Transverse colon (tissue), 4 donors: ENCODE measurements around the gene TNN. TPM values are rescaled to one million over a fixed set of nuclear protein-coding genes. Genes with fewer than 3 reads are reported as not detected.

ENCODE experiments used
- DNase-seq: peaks from one replicate; pipeline ENCODE4 v3.0.0-alpha.2; 2019
- H3K27ac ChIP-seq, 4 donors: fragments of 200-600 bp; sonication (generic); 2 replicates each; pipeline ENCODE4 v1.5.1; 2016 to 2018; ENCODE audit warnings: inconsistent platforms in 4 of 4
- H3K27me3 ChIP-seq: fragments of 200-600 bp; sonication (generic); 2 replicates; pipeline ENCODE4 v1.5.1; 2017; ENCODE audit warnings: inconsistent platforms
- H3K36me3 ChIP-seq, 4 donors: fragments of 200-600 bp; sonication (generic); 2 replicates each; pipeline ENCODE4 v1.5.1; 2017 to 2019; ENCODE audit warnings: inconsistent platforms in 4 of 4
- H3K4me1 ChIP-seq, 4 donors: fragments of 200-600 bp; sonication (generic); 2 replicates each; pipeline ENCODE4 v1.5.1; 2017 to 2020; ENCODE audit warnings: inconsistent platforms in 4 of 4
- H3K4me3 ChIP-seq, 4 donors: fragments of 200-600 bp; sonication (generic); 1 replicate in 1 of 4; 2 replicates in 3 of 4; pipeline versions ENCODE4 v1.5.1 to v1.6.1; 2017 to 2019; ENCODE audit warnings: inconsistent platforms in 4 of 4
- H3K9me3 ChIP-seq, 2 donors: fragments of 200-600 bp; sonication (generic); 2 replicates each; pipeline ENCODE4 v1.5.1; 2017 to 2019; ENCODE audit warnings: inconsistent platforms in 2 of 2
- EP300 ChIP-seq: sonication (generic); formaldehyde crosslinking; IDR thresholded peaks from one replicate; pipeline ENCODE4 v1.6.1; 2017; ENCODE audit warnings: antibody characterized with exemption, low read depth
- POLR2A ChIP-seq: fragments of 450-650 bp; IDR thresholded peaks from one replicate; pipeline ENCODE4 v1.6.1; 2016; ENCODE audit warnings: antibody characterized with exemption, mild to moderate bottlenecking, moderate library complexity
- POLR2AphosphoS5 ChIP-seq, 3 donors: sonication (generic); formaldehyde crosslinking; IDR thresholded peaks; one replicate each; pipeline ENCODE4 v1.6.1; 2016; ENCODE audit warnings: antibody characterized with exemption in 3 of 3
- WGBS, 2 donors: methylation state at CpG; one replicate each; pipeline ENCODE4 v1.1.5; 2018; ENCODE audit warnings: low coverage in 1 of 2; 5-methylcytosine and 5-hydroxymethylcytosine counted together
- in situ Hi-C, 4 donors: fragments of 200-750 bp; cut with MboI; loops; one replicate each; pipeline versions ENCODE4 v1.15.0 to v1.15.1; 2017; ENCODE audit warnings: low sequenced_read_pairs in 3 of 4, low pct_ligation_motif_present in 1 of 4, low pct_unique_long_range_greater_than_20kb in 1 of 4
- intact Hi-C: fragments of 100-400 bp; cut with DNase I; formaldehyde crosslinking; loops from one replicate; pipeline ENCODE4 v1.15.1; 2023; ENCODE audit warnings: low total_unique reads
- total RNA-seq, 4 donors: library from RNA; depleted of rRNA; stranded (reverse); fragments of >200 nt; gene quantifications; one replicate each; pipeline ENCODE4 v1.1.0, GENCODE V29; 2016
- TF ChIP-seq, protein P1 (sequence below), 5 experiments: fragments of 200-600 bp in 3 of 5; fragments of 450-650 bp in 2 of 5; sonication (generic) in 3 of 5; IDR thresholded peaks; 1 replicate in 2 of 5; 2 replicates in 3 of 5; pipeline ENCODE4 v1.5.1; 2016 to 2017; ENCODE audit warnings: antibody characterized with exemption in 5 of 5, inconsistent platforms in 3 of 5, mild to moderate bottlenecking in 2 of 5, moderate library complexity in 1 of 5

TNN gene
- total RNA-seq, 4 donors from 2014 or later = 0.14 TPM; not detected in 3

DNA sequence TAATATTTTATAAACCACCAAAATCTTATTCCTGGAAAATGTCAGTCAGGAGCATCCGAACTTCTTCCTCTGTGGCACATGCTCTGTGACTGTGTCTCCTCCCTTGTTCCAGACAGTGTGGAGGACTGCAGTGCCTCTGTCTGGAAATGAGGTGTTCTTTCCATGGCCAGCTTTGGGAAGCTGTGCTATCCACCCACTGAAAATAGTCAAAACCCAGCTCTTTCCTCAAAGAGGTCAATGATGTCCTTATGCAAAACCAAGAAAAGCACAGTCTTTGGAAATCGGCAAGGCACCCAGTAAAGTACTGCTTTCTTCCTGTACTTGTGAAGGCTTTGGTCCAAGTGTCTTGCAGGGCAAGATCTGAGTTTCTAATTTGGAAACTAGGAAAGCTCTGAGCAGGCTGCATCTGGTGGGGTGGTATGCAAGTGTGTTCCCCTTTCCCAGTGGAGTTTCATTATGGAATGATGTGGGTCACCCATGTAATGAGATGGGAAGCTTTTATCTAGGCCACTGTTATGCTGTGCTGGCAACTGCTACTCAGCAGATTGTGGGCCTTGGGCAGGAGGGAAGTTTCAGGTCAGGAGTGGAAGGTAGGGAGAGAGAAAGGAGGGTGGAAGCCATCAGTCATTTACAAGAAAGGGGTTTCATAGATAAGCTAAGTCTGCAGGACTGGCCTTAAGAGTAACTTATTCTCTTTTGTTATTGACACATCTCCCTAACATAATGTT is 119.0 kb downstream of the TNN start:
- Histone ChIP-seq H3K27ac (no peak overlapping the region), H3K9me3 (no peaks in the 10 kb centered on the region), H3K27me3 (no peaks in the 10 kb centered on the region), H3K4me3 (no peak overlapping the region), H3K4me1 (peaks cover 0 to 52% (median 13%) of the 10 kb centered on the region in 4 donors), H3K36me3 (no peaks in the 10 kb centered on the region)
- WGBS, 2 donors = 88% methylated on average over 2 of the region's 2 CpGs; no CpG with 5 or more reads in 1 of the 2 donors
- DNase-seq = no peak
- in situ Hi-C loops (no loop called here), intact Hi-C loops (no loop called here)
- TF ChIP-seq POLR2A = no peak
- TF ChIP-seq, protein P1, sequence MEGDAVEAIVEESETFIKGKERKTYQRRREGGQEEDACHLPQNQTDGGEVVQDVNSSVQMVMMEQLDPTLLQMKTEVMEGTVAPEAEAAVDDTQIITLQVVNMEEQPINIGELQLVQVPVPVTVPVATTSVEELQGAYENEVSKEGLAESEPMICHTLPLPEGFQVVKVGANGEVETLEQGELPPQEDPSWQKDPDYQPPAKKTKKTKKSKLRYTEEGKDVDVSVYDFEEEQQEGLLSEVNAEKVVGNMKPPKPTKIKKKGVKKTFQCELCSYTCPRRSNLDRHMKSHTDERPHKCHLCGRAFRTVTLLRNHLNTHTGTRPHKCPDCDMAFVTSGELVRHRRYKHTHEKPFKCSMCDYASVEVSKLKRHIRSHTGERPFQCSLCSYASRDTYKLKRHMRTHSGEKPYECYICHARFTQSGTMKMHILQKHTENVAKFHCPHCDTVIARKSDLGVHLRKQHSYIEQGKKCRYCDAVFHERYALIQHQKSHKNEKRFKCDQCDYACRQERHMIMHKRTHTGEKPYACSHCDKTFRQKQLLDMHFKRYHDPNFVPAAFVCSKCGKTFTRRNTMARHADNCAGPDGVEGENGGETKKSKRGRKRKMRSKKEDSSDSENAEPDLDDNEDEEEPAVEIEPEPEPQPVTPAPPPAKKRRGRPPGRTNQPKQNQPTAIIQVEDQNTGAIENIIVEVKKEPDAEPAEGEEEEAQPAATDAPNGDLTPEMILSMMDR (IDR thresholded peaks at IDR 0.05) = no peak
- TF ChIP-seq POLR2AphosphoS5 (IDR thresholded peaks at IDR 0.05) = no peak

DNA sequence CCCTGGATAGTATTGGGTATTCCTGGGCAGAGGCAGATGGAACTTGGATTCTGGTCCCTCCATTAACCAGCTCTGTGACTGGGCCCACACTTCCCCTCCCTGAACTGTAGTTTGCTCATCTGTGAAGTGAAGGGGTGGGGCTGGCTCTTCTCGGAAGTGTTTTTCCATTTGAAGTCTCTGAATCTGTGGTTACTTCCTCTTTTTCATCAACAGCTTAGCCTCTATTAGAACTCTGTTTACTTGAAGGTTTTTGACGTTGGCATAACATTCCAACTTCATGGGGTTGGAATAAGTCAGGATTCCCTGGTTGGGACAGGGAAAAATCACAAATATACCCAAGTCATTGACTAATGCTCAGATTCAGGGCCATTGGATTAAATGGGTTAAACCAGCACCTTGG is 121.3 kb downstream of the TNN start:
- Histone ChIP-seq H3K36me3 (no peaks in the 10 kb centered on the region), H3K27me3 (no peaks in the 10 kb centered on the region), H3K27ac (peak overlapping the region; percentile 41 to 68 (median 48)), H3K4me1 (peaks cover 0 to 60% (median 21%) of the 10 kb centered on the region in 4 donors), H3K4me3 (no peak overlapping the region), H3K9me3 (no peaks in the 10 kb centered on the region)
- TF ChIP-seq POLR2AphosphoS5 (IDR thresholded peaks at IDR 0.05) (no peak), POLR2A (no peak), EP300 (no peak)
- TF ChIP-seq, protein P1 (IDR thresholded peaks at IDR 0.05) = no peak
- in situ Hi-C loops = no loop called here
- peak; percentile 52 for DNase-seq
- intact Hi-C loops = no loop called here
- WGBS, 2 donors = 31 to 33% methylated on average over 2 of the region's 2 CpGs

DNA sequence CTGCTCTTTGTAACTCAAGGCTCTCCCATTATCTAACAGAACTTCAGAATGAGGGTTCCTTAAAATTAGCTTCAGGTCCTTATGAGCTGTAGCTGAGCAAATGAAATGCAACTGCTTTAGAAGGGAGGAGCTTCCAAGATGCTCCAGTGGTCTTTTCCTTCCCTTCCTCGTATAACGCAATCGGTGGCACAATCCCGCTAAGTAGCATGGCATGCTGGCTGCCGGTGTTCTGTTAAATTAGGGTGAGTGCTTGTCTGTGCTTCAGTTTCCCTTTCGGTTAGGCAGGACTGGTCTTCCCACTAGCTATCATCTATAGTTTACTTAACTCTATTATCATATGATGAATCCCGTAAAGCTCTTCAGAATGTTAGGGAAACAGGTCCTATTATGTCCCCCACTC is 124.0 kb downstream of the TNN start:
- Histone ChIP-seq H3K36me3 (no peaks in the 10 kb centered on the region), H3K4me3 (peak overlapping the region; percentile 50 to 82 (median 64)), H3K27me3 (no peaks in the 10 kb centered on the region), H3K4me1 (peaks cover 0 to 49% (median 21%) of the 10 kb centered on the region in 4 donors), H3K9me3 (no peaks in the 10 kb centered on the region), H3K27ac (peak overlapping the region; percentile 89 to 95 (median 90))
- DNase-seq = peak; percentile 39
- TF ChIP-seq, protein P1 (IDR thresholded peaks at IDR 0.05) = no peak
- TF ChIP-seq EP300 (no peak), POLR2A (no peak), POLR2AphosphoS5 (IDR thresholded peaks at IDR 0.05) (peak in 2 of 3 donors; percentile 22 to 24)
- intact Hi-C loops = no loop called here
- in situ Hi-C loops = no loop called here
- 2% methylated on average over 7 of the region's 7 CpGs; no CpG with 5 or more reads in 1 of the 2 donors for WGBS, 2 donors

DNA sequence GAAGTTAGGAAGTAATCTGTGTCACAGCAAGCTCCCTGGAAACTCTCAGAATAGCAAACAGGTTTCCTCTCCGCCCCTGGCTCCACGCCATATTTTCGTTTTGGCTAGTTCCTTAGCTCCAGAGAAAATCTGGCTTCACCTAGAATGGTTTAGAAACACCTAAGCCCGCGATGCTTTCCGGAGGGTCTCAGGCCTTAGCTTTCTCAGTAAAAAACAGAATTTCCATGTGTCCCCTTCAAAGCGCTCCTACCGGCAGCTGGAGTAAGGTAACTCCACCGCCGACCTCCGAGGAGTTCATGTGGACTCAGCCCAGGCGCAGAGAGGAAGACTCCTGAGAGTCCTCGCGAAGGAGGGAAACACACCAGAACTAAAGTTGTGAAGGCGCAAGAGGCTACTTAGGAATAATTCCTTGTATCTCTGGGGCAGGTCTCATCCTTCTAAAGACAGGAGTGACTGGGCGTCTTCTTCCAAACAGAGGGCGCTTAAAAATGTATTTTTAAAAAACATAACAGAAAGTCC is 124.5 kb downstream of the TNN start:
- intact Hi-C loops = no loop called here
- H3K27ac ChIP-seq = peak overlapping the region; percentile 89 to 95 (median 90)
- TF ChIP-seq, protein P1 (IDR thresholded peaks at IDR 0.05) = peak in 2 of 5 experiments; percentile 5 to 41
- TF ChIP-seq POLR2AphosphoS5 (IDR thresholded peaks at IDR 0.05) (peak in 1 of 3 donors; percentile 0), POLR2A (no peak), EP300 (no peak)
- no peaks in the 10 kb centered on the region for H3K27me3 ChIP-seq
- 0% methylated on average over 17 of the region's 17 CpGs; no CpG with 5 or more reads in 1 of the 2 donors for WGBS, 2 donors
- peaks cover 0 to 46% (median 23%) of the 10 kb centered on the region in 4 donors for H3K4me1 ChIP-seq
- peak overlapping the region; percentile 50 to 82 (median 64) for H3K4me3 ChIP-seq
- H3K9me3 ChIP-seq = no peaks in the 10 kb centered on the region
- in situ Hi-C loops = no loop called here
- peak; percentile 79 for DNase-seq
- H3K36me3 ChIP-seq = no peaks in the 10 kb centered on the region
